HL-60/S4 treated with retinoic acid at 250 ng/mL for 4 days and 3 days (cell line): ENCODE results near the gene RCC2.
"Not testable (repeated sequence)": the region's sequence is repeated elsewhere in the genome, so short reads cannot be mapped to it uniquely, and the experiment has no call there.

Source experiments
- in situ Hi-C: fragments of 300-500 bp; cut with MboI; formaldehyde crosslinking; loops from 2 replicates; pipeline ENCODE4 v1.7.0; 2022; ENCODE audit warnings: low sequenced_read_pairs

RCC2 gene

DNA sequence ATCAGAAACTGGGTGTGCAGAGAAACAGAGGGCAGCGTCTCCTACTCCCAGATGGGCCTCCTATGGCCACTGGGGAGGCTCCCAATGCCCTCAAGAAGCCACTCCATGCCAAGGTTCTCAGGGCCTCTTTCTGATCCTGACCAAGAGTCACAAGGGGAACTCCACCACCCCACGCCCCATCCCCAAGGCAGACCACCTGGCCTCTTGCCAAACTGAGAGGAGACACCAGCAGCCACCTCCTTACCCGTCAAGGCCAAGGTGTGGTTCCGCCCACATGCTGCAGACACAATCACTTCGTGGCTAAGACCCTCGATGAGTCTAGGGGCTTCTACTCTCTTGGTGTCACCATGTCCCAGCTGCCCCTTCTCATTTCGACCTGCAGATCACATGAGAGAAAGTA is 17.0 kb downstream of the RCC2 start:
- in situ Hi-C loops: no loop called here

DNA sequence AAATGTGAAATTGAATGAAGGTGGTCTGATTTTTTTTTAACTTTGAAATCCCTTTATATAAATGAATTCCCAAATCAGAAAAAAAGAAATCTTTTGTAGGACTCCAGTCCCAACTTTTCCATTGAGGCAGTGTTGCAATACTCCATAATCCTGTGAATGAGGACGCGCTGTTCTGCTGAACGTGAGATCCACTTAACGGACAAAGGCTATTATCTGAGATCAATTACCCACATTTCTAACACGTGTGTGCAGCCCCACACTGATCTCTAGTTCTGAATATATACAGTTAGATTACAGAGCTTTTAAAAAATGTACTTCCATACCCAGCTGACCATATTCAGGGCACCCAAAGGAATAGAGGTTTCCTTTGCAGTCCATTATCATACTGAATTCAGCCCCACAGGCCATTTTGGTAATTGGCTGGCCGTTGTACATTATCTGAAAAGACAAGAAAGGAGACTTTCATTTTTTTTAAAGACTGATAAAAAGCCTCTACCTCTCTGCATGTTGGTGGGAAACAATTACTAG is 19.0 kb downstream of the RCC2 start:
- in situ Hi-C loops: no loop called here

DNA sequence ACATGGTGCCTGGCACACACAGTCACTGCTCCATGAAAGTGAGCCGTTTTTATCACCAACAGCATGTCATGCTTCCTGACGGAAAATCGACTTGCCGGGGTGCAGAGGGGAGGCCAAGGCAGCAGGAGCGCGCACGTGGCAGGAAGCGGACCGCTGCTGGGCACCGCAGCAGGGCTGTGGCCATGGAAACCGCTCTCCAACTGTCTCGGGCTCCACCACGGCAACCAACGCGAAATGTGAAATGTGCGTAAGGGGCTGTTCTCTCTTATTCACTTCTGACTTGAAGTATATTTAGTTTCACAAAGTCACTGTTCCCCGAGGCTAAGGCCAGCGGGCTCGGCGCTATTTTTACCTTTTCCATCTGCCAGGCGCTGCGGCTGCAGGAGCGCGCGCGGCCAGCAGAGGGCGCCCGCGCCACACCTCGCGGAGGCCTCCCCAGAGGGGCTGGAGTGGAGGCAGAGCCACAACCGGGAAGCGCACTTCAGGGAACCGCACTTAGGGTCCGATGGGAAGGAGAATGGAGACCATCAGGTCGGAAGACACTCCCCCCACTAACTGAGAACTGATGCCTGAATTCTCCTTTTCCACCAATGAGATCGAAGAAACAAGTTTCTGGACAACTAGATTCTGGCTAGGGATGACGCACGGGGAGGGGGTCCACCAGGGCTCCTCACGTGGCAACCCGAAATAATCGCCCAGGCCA is 19.7 kb downstream of the RCC2 start:
- in situ Hi-C loops: no loop called here

DNA sequence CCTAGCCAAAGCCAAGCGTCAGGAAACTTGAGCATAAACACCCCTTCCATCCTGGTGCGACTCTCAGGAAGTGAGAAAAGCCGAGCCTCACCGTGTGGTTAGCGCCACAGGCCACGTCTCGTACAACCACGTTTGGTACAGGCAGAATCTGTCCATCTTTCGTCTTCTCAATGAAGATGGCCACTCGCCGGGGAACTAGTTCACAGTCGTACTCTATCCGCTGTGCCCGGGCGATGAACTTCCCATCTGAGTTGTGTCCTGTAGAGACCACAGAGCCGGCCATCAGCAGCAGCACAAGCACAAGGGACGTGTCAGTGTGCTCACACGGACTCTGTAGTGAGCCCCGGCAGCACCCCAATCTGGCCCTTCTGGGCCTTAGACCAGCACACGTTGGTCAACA is 23.1 kb downstream of the RCC2 start:
- in situ Hi-C loops: no loop called here

DNA sequence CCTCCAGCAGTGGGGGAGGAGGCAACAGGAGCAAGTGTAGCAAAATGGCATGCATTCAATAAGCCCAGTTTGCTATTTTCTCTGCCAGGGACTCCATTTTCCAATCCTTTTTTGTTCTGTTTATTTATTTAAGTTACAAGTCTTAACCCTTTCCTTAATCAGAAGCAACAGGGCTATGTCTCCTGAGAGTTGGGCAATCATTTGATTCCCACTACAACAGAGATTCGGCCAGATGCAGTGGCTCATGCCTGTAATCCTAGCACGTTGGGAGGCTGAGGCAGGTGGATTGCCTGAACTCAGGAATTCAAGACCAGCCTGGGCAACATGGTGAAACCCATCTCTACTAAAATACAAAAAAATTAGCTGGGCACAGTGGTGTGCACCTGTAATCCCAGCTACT is 25.5 kb downstream of the RCC2 start:
- in situ Hi-C loops: no loop called here

DNA sequence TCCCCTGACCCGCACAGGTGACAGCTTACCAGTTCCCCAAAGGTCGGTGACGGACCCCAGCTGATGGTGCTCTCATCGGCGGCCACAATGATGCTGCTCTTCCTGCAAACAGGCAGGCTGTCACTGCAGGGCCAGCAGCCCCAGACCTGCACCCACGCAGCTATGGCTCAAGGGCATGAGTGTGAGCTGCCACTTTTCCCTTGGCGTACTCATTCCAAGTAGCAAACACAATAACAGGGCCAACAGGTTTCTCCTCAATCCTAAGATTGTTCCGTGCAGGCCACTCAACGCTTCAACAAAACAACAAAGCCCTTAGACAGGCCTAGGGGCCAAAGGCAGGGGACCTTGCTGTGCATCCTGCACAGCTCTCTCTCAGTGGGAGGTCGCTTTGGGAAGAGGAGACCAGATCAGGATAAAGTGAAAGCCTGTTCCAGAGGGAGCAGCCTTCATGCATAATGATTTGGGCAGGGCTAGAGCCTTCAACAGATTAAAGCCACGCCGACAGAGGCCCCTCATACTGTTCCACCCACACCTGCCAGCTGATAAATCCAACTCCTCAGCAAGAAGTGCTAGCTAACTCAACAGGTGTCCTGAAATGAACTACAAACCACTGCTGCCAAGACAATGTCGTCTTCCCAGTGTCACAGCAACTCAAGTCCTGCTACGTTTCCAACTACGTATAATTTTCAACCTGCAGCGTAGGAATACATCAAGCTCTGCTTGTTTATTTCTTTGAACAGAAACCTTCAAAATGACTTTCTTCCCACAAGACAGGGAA is 27.2 kb downstream of the RCC2 start:
- in situ Hi-C loops: no loop called here

DNA sequence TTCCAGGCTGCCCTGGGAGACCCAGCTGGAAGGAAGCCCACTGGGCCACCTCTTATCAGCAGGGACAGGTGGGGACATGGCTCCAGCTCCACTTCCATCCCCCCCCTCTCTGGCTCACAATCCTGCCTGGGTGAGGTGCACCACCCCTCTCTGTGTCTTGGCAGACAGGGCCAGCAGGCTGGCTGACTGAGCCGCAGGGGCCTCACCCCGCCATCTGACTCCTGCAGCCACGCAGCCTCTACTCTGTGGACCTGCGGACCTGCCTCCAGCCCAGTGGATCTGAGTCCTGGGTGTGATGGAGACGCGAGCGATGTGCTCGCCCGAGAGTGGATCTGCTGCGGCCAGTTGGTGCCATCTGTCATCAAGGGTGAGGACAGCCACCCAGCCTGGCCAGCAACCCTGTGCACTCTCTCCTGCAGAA is 30.1 kb downstream of the RCC2 start:
- in situ Hi-C loops: no loop called here

DNA sequence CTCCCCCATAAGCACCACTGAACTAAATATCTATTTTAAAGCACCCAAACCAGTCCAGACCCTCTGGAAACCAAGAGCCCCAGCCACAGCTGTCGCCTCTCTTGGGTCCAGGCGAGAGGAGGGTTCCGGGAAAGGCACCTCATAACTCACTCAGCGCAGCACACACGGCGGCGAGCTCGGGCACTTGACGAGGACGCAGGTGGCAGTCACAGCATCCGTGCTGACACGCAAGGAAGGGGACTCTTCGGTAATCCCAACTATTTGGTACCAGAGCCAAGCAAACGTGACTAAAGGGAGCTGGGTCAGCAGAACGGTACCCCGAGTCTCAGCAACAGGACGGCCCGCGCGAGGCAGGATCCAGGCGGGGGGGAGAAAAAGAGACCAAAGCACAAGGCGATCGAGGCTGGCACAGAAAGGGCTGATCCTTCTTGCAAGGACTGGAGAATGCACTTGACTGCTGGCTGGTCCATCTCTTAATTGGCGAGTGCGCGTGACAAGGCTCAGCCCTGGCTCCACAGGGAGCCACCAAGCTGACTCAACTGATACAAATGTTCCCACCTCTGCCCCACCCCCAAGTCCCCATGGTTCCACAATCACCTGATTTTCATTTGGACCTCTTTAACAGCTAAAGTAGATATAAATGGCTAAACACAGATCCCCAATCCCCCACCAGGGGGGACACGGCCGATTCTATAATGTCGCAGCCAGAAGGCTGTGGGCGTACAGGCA is 31.5 kb downstream of the RCC2 start:
- in situ Hi-C loops: not testable (repeated sequence)

DNA sequence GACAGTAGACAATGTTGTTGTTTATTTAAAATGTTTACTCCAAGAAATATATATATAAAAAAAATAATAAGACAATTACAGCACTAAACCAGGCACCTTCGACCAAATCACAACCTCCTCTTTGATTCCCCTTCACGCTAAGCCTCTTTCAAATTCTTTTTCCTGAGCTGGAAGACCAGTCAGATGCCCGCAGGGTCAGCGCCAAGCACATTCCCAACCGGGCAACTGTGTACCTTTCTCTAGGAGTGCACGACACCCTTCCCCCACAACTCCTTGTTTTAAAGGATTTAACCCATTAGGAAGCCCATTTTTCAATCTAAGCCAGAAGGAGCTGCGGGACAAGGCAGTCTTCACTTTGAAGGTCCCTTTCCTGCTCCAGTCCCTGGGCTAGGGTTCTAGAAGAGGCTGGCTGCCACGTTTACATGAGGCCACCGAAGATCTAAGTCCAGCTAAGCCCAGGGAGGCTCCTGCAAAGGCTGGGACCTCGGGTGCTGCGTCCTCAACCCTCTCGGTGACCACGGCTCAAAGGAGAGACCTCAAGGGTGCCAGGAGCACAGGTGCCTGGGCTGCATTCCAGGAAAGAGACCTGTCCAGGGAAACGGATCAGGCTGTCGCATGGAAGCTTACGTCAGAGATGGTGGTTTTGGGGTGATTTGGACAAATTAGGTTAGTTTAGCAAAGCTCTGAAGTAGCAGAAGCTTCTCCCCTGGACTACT is 32.6 kb downstream of the RCC2 start:
- in situ Hi-C loops: not testable (repeated sequence)

DNA sequence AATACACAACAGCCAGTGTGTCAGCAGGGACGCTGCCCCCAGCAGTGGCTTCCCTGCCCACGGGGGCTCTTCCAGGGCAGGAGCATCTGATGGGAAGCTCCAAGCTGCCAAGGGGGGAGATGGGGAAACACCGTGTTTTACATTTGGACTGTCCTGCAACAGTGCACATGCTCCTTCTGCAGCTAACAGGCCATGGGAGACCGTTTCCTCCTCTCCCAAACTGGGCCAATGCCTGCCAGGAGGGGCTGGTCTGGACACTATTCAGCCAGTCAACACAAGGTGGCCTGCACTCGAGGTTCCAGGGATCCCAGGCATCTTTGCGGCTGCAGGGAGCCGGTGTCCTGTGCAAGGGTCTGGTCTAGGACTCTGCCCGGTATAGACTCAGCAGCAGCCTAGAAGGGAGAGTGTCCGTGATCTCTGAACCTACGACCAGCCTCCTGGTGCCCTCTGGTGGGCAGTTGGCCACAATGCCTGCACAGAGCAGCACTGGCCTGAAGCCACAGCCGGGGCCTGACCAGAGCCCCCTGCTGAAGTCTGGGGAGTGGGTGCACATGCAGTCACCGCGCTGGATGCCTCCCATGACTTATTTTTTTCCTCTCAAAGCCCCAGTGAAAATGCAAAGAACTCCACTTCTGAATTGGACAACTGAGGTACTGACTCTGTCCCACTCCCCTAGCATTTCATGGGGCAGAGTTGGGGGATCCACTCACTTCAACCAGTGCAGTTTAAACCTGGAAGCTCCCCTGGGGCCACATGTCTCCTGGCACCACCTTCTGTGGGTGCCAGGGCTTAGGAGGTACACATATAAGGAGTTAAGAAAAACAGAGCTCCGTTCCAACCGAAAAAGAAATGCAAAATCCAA is 33.3 kb downstream of the RCC2 start:
- in situ Hi-C loops: no loop called here

DNA sequence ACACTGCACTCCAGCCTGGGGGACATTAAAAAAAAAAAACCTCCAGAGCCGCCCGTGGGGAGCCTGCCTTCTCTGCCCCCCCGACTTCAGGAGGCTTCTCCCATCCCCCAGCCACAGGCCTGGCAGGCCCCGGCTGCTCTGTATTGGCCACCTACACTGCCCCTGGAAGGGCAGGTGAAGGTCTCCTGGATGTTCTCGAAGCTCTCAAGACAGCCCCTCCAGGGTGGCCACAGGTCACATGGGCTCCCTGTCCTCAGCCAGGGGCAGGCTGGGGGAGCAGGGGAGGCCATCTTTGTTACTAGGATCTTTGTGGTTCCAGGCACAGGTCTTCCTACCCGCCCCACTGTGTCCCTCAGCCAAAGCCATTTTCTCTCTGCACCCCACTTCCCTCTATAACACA is 34.7 kb downstream of the RCC2 start:
- in situ Hi-C loops: no loop called here

DNA sequence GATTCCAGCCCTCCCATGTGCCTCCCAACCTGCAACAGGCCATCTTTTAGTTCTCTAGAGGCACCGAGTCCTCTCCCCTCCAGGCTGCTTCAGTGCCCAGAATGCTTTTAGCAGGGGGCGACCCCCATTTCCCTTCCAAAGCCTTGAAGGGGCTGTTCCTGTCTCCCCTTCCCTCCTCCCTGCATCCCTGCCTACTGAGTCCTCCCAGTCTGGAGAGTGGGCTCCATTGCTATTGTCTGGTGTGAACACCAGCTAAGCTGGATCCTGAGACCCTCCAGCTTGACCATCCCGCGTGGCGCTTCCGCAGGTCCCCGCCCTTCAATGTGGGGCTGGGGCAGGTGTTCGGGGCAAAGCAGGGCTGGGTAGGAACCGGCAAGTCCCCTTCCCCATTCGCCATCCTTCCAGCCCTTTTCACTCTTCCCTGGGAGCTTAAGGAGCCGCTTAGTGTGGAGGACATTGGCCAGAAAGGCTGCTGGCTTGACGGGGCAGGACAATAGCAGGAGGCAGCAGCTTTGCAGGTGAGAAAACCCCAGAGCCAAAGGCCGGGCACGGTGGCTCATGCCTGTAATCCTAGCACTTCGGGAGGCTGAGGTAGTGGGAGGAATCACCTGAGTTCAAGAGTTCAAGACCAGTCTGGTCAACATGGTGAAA is 35.3 kb downstream of the RCC2 start:
- in situ Hi-C loops: no loop called here

DNA sequence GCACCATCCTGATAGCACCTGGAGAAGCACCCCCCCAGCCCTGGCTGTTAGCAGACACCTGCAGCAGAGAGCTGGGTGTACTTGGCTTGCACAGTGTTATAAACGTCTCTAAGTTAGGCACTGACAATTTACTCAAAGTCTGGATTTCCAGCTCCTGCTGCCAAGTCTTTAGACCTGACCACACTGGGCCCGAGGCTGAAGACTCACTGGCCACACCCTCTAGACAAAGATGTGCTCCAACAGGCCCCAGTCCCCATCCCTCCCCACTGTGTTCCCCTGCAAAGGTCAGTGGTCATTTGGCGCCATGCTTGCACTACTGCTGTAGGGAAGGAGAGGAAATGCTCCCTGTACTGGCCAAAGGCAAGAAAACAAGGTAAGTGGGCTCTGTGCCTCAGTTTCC is 36.4 kb downstream of the RCC2 start:
- in situ Hi-C loops: no loop called here

DNA sequence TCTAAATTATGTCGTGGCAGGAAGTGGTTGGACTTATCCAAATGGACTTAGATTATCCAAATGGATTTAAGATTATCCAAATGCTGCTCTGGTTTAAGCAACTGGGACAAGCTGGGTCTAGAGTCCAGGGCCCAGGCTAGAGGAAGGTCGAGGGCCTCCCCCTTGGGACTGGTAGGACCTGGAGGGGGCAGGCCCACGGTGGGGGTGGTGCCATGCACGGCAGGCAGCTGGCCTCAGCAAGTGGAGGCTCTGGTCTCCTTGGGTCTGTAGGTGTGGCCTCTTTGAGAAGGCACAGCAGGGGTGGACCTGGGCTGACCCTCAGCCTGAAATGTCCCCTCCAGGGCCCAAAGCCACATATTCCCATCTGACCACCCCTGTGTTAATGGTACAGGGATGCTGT is 37.6 kb downstream of the RCC2 start:
- in situ Hi-C loops: no loop called here

DNA sequence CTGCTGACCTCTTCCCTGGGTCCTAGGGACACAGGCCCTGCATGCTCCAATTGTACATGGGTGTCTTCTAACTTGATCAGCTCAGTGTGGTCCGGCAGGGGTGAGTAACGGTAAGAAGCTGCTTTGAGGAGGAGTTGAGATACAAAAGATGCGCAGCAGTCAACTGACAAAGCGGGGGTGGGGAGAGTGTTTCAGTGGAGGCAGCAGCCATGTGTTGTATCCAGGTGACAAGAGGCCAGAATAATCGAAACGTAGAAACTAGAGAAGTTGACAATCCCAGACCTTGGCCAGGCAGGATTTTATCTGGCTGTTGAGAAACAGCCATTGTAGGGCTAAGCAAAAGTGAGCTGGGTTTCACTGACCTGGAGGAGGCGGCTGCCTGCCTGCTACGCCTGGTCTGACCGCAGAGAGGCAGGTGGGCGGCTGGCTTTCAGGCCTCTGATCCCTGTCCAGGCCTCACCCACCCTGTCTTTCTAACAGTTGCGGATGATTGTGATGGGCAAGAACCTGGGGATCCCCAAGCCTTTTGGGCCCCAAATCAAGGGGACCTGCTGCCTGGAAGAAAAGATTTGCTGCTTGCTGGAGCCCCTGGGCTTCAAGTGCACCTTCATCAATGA is 38.6 kb downstream of the RCC2 start:
- in situ Hi-C loops: no loop called here

DNA sequence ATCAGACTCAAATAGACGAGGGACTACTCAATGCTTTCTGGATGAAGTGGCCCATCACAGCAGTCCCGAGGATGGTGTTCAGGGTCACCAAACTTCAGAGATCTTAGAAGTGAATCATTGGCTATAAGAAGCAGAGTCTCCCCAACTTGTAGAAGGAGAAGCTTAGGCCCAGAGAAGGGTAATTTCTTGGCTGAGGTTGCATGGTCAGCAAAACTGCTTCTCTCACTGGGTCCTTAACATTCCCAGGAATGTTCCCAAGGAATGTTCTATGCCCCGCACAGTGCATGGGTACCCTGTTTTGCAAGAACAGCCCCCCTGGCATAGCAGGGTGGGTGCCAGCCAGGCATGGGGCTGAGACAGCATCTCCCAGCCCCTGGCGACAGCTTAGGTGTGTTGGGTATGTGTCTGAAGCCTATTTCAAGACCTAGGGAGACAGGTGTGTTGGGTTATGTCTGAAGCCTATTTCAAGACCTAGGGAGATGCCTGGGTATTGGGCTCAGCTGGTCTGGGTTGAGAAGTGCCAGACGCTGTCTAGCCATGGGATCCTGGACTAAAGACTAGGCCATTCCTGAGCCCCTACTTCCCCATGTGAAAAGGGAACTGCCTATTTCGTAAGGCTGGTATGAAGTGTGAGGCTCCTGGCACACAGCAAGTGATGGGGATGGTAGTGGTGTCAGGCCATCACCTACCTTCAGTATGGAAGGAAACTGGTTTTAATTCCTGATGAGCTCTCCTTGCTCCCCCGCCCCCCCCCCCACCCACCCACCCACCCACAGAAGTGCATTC is 41.4 kb downstream of the RCC2 start:
- in situ Hi-C loops: no loop called here

DNA sequence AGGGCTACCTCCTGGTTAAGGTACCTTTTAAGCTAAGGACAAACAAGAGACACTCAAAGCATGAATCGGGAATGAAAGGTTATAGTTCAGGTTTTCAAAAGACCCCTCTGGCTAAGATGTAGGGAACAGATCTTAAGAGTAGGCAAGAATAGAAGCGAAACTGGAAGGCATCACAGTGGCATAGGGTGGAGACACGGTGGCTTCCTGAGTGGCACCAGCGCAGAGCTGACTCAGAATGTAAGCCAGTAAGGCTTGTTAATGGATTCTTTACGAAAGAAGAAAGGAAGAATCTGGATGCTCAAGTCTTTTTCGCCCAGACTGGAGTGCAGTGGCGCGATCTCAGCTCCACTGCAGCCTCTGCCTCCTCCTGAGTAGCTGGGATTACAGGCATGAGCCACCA is 46.2 kb downstream of the RCC2 start:
- in situ Hi-C loops: no loop called here

DNA sequence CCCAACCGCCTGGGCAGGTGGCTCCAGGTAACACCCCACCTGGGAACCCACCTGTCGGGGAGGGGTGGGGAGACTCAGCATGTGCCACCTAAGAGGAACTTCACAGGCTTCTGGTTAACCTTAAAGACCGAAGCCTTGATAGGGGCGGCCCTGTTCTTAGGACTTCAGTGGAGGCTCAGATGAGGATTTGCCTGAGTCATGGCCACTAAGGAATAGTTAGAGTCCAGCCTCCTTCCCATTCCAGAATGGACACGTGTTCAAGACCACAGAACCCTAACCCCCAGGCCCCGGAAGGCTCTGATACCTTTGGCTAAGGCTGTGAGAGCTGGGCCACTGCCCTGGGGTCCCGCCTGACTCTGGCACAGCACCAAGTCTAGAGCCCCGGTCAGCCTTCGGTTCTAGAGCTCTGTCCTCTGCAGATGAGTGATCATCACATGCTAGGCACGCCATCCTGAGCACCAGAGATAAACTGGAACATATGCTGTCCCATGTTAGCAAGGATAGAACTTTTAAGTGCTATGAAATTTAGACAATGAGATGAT is 47.2 kb downstream of the RCC2 start:
- in situ Hi-C loops: no loop called here
